SK-N-SH (cell line): ENCODE measurements around the gene NALCN. TPM values are rescaled to one million over a fixed set of nuclear protein-coding genes. Genes with fewer than 3 reads are reported as not detected.

Experiments used
- CTCF ChIA-PET: fragments of 300-600, 350-600 bp; formaldehyde crosslinking; extraction: SDS; loops from one replicate; lab custom pipeline; 2021; lab: Yijun Ruan, JAX
- POLR2A ChIA-PET: fragments of 350-600 bp; sonication (Branson Sonifier 250); formaldehyde crosslinking; extraction: SDS; loops from one replicate; lab custom pipeline; 2020; ENCODE audit warnings: antibody characterized with exemption, inconsistent platforms; lab: Yijun Ruan, JAX
- DNase-seq: peaks from one replicate; pipeline ENCODE4 v3.0.0; 2012
- H2AFZ ChIP-seq: fragments of 200-600 bp; sonication (generic); 2 replicates; pipeline ENCODE4 v1.8.1; 2016; ENCODE audit warnings: antibody characterized with exemption, mild to moderate bottlenecking, low read depth
- H3F3A ChIP-seq: fragments of 200-600 bp; sonication (generic); replicated peaks from 2 replicates; pipeline ENCODE3; 2016; ENCODE audit warnings: antibody characterized with exemption, mild to moderate bottlenecking; ENCODE audit not compliant: insufficient read depth
- H3K27ac ChIP-seq, 2 experiments: fragments of 200-500 bp in 1 of 2; fragments of 200-600 bp in 1 of 2; sonication (Bioruptor generic) in 1 of 2; sonication (generic), shearing (Covaris generic) in 1 of 2; 2 replicates each; pipeline versions ENCODE4 v1.5.1 to v1.6.1; 2014 to 2016; ENCODE audit warnings: low read depth in 2 of 2, inconsistent platforms in 1 of 2, low read length in 1 of 2, mild to moderate bottlenecking in 1 of 2, mixed read lengths in 1 of 2
- H3K27me3 ChIP-seq: fragments of 200-600 bp; sonication (generic), shearing (Covaris generic); 2 replicates; pipeline ENCODE4 v1.6.1; 2016; ENCODE audit warnings: mixed run types; ENCODE audit not compliant: insufficient read depth
- H3K36me3 ChIP-seq, 2 experiments: fragments of 200-500 bp in 1 of 2; fragments of 200-600 bp in 1 of 2; sonication (Bioruptor generic) in 1 of 2; sonication (generic) in 1 of 2; replicated peaks in 1 of 2; 2 replicates each; pipeline versions ENCODE3 to v1.5.1; 2014 to 2016; ENCODE audit warnings: low read length in 1 of 2, mild to moderate bottlenecking in 1 of 2; ENCODE audit not compliant: insufficient read depth in 2 of 2, control insufficient read depth in 1 of 2
- H3K4me1 ChIP-seq, 2 experiments: fragments of 200-500 bp in 1 of 2; fragments of 200-600 bp in 1 of 2; sonication (Bioruptor generic) in 1 of 2; sonication (generic), shearing (Covaris generic) in 1 of 2; 2 replicates each; pipeline versions ENCODE4 v1.5.1 to v1.6.1; 2014 to 2016; ENCODE audit warnings: low read depth in 1 of 2, low read length in 1 of 2, mixed run types in 1 of 2; ENCODE audit not compliant: insufficient read depth in 2 of 2, control insufficient read depth in 1 of 2
- H3K4me2 ChIP-seq: fragments of 200-600 bp; sonication (generic), shearing (Covaris generic); 2 replicates; pipeline ENCODE4 v1.6.1; 2017; ENCODE audit warnings: mixed run types
- H3K4me3 ChIP-seq, 2 experiments: fragments of 200-500 bp in 1 of 2; fragments of 200-600 bp in 1 of 2; sonication (Bioruptor generic) in 1 of 2; sonication (generic), shearing (Covaris generic) in 1 of 2; 2 replicates each; pipeline versions ENCODE4 v1.5.1 to v1.8.1; 2014 to 2016; ENCODE audit warnings: low read depth in 2 of 2, inconsistent platforms in 1 of 2, low read length in 1 of 2, mild to moderate bottlenecking in 1 of 2, mixed read lengths in 1 of 2, moderate library complexity in 1 of 2
- H3K79me2 ChIP-seq: fragments of 200-600 bp; sonication (generic); 2 replicates; pipeline ENCODE4 v1.8.1; 2017; ENCODE audit warnings: mild to moderate bottlenecking; ENCODE audit not compliant: insufficient read depth
- H3K9ac ChIP-seq: fragments of 200-600 bp; sonication (generic); 2 replicates; pipeline ENCODE4 v1.6.1; 2017; ENCODE audit warnings: mixed run types
- H3K9me2 ChIP-seq: fragments of 200-600 bp; sonication (generic); 2 replicates; pipeline ENCODE4 v1.6.1; 2017; ENCODE audit warnings: mixed run types
- H3K9me3 ChIP-seq: fragments of 200-600 bp; sonication (generic); 2 replicates; pipeline ENCODE4 v1.6.1; 2017; ENCODE audit warnings: mixed run types, mild to moderate bottlenecking, moderate library complexity
- H4K20me1 ChIP-seq: fragments of 200-600 bp; sonication (generic); 2 replicates; pipeline ENCODE4 v1.6.1; 2017; ENCODE audit warnings: mild to moderate bottlenecking, mixed run types; ENCODE audit not compliant: insufficient read depth
- CHD2 ChIP-seq: fragments of 150-350 bp; IDR thresholded peaks from 2 replicates; pipeline ENCODE4 v1.6.1; 2018; ENCODE audit warnings: low read length; ENCODE audit not compliant: partially characterized antibody
- CTCF ChIP-seq: fragments of 200-600 bp; sonication (generic); IDR thresholded peaks from 2 replicates; pipeline ENCODE4 v1.6.1; 2017; ENCODE audit warnings: antibody characterized with exemption, mild to moderate bottlenecking, moderate library complexity
- ELF1 ChIP-seq: IDR thresholded peaks from 2 replicates; pipeline ENCODE4 v1.4.0; 2012
- EP300 ChIP-seq, 2 experiments: IDR thresholded peaks; 2 replicates each; pipeline versions ENCODE4 v1.4.0 to v1.6.1; 2012; ENCODE audit warnings: borderline replicate concordance in 1 of 2, low read depth in 1 of 2, low read length in 1 of 2
- EZH2phosphoT487 ChIP-seq: fragments of 200-600 bp; sonication (generic); IDR thresholded peaks from 2 replicates; pipeline ENCODE4 v1.6.1; 2017; ENCODE audit warnings: low read depth, mixed run types, mild to moderate bottlenecking, antibody characterized with exemption, moderate library complexity, borderline replicate concordance
- FOSL2 ChIP-seq: IDR thresholded peaks from 2 replicates; pipeline ENCODE4 v1.4.0; 2012; ENCODE audit warnings: low read depth, mild to moderate bottlenecking, moderate library complexity, borderline replicate concordance
- FOXJ3 ChIP-seq: sonication (generic); formaldehyde crosslinking; IDR thresholded peaks from 2 replicates; pipeline ENCODE4 v1.5.1; 2020; ENCODE audit warnings: mild to moderate bottlenecking, missing genetic modification reagents
- FOXM1 ChIP-seq: IDR thresholded peaks from 2 replicates; pipeline ENCODE4 v1.4.0; 2012; ENCODE audit warnings: low read depth, mild to moderate bottlenecking
- GABPA ChIP-seq: IDR thresholded peaks from 2 replicates; pipeline ENCODE4 v1.4.0; 2012; ENCODE audit warnings: low read depth, mild to moderate bottlenecking
- IRF3 ChIP-seq: fragments of 150-350 bp; IDR thresholded peaks from 2 replicates; pipeline ENCODE4 v1.6.1; 2016; ENCODE audit warnings: mild to moderate bottlenecking, low read depth, low read length
- JUND ChIP-seq: IDR thresholded peaks from 2 replicates; pipeline ENCODE4 v1.4.0; 2012
- MAX ChIP-seq: IDR thresholded peaks from 2 replicates; pipeline ENCODE4 v1.4.0; 2012; ENCODE audit warnings: low read depth
- MXI1 ChIP-seq: IDR thresholded peaks from 2 replicates; pipeline ENCODE4 v1.6.1; 2012; ENCODE audit warnings: mild to moderate bottlenecking, low read depth, low read length, improper control_type of control experiment
- NFIC ChIP-seq: IDR thresholded peaks from 2 replicates; pipeline ENCODE4 v1.4.0; 2012; ENCODE audit warnings: borderline replicate concordance
- NRF1 ChIP-seq: IDR thresholded peaks from 2 replicates; pipeline ENCODE4 v1.6.1; 2012; ENCODE audit warnings: low read depth, mild to moderate bottlenecking, low read length
- PBX3 ChIP-seq: IDR thresholded peaks from 2 replicates; pipeline ENCODE4; 2012
- RAD21 ChIP-seq: IDR thresholded peaks from 2 replicates; pipeline ENCODE4 v1.6.1; 2012; ENCODE audit warnings: mild to moderate bottlenecking, low read length
- RCOR1 ChIP-seq: fragments of 150-350 bp; IDR thresholded peaks from 2 replicates; pipeline ENCODE4 v1.6.1; 2017; ENCODE audit warnings: antibody characterized with exemption, low read length
- RXRA ChIP-seq: IDR thresholded peaks from 2 replicates; pipeline ENCODE4 v1.4.0; 2012; ENCODE audit warnings: low read depth, mild to moderate bottlenecking, borderline replicate concordance
- SIN3A ChIP-seq: IDR thresholded peaks from 2 replicates; pipeline ENCODE4 v1.6.1; 2012; ENCODE audit warnings: low read depth, mild to moderate bottlenecking, low read length, moderate library complexity, borderline replicate concordance
- TAF1 ChIP-seq: IDR thresholded peaks from 2 replicates; pipeline ENCODE4 v1.6.1; 2012; ENCODE audit warnings: low read depth, mild to moderate bottlenecking, low read length, moderate library complexity, borderline replicate concordance
- TEAD4 ChIP-seq: IDR thresholded peaks from 2 replicates; pipeline ENCODE4 v1.4.0; 2012; ENCODE audit warnings: mild to moderate bottlenecking, borderline replicate concordance; ENCODE audit not compliant: insufficient read depth
- USF1 ChIP-seq: IDR thresholded peaks from 2 replicates; pipeline ENCODE4 v1.4.0; 2012; ENCODE audit warnings: low read depth, borderline replicate concordance
- USF2 ChIP-seq: fragments of 150-350 bp; IDR thresholded peaks from 2 replicates; pipeline ENCODE4 v1.6.1; 2017; ENCODE audit warnings: antibody characterized with exemption, low read length, low read depth, borderline replicate concordance
- YY1 ChIP-seq: IDR thresholded peaks from 2 replicates; pipeline ENCODE4 v1.4.0; 2012; ENCODE audit warnings: low read depth, mild to moderate bottlenecking
- ZBTB33 ChIP-seq: IDR thresholded peaks from 2 replicates; pipeline ENCODE4 v1.4.0; 2012; ENCODE audit warnings: low read depth, borderline replicate concordance
- polyA plus RNA-seq, 3 experiments: library from polyadenylated mRNA; depleted of rRNA; stranded (reverse); fragments of >200 nt; gene quantifications; 2 replicates each; pipeline ENCODE4 v1.2.3, GENCODE V29; 2012

NALCN gene
- polyA plus RNA-seq, 1 of the 3 experiments (the other 2 are of a cell fraction): 3.0 TPM

GRCh38 chr13:101309014-101309619 is 107.2 kb downstream of the NALCN start:
- no peak overlapping the region for H2AFZ ChIP-seq
- no peaks in the 10 kb centered on the region for H3K9me2 ChIP-seq
- peaks cover 4 to 15% of the 10 kb centered on the region in 2 experiments for H3K4me1 ChIP-seq
- 0 out of 2 replicates have a peak overlapping the region, but pooled peaks have one; percentile 3 for H3K4me2 ChIP-seq
- H4K20me1 ChIP-seq: no peaks in the 10 kb centered on the region
- H3K27me3 ChIP-seq: no peaks in the 10 kb centered on the region
- DNase-seq: no peak
- no peak overlapping the region; the same call in 1 of the 2 replicates for H3K9ac ChIP-seq
- no peaks in the 10 kb centered on the region for H3K9me3 ChIP-seq
- ChIA-PET CTCF (interaction anchor here (2.5 kb wide), 1 partner anchor 165 kb away, joined by 10 read pairs; no protein-coding TSS in a partner anchor), POLR2A (no interaction called here)
- no peaks in the 10 kb centered on the region for H3K36me3 ChIP-seq
- H3K79me2 ChIP-seq: no peaks in the 10 kb centered on the region
- peak overlapping the region; percentile 73 to 80; a peak in 3 of 4 replicates for H3K27ac ChIP-seq
- H3K4me3 ChIP-seq: no peak overlapping the region
- H3F3A ChIP-seq: peaks cover 37% of the 10 kb centered on the region
- TF ChIP-seq MAX (no peak), TEAD4 (peak; percentile 94; the same call in 1 of the 2 replicates), NFIC (peak; percentile 95), ZBTB33 (peak; percentile 82), JUND (peak; percentile 92), NRF1 (no peak), TAF1 (no peak), FOSL2 (no peak; the same call in 1 of the 2 replicates), GABPA (no peak), SIN3A (peak; percentile 95), EZH2phosphoT487 (no peak), CHD2 (no peak), RCOR1 (no peak), RXRA (peak; percentile 97), EP300 (IDR thresholded peaks at IDR 0.05; ENCODE audit: borderline replicate concordance in 1 of 2, low read depth in 1 of 2, low read length in 1 of 2) (peak; percentile 80 to 97), PBX3 (peak; percentile 99), MXI1 (no peak), IRF3 (no peak), RAD21 (no peak), FOXM1 (peak; percentile 82), USF2 (no peak), ELF1 (peak; percentile 16; the same call in 1 of the 2 replicates), FOXJ3 (CRISPR knock-in tag) (no peak), USF1 (no peak), YY1 (no peak), CTCF (no peak)
